Erythroblast (primary cell): ENCODE data around the gene EYA3.

Experiments
- GATA1 ChIP-seq: IDR thresholded peaks from 2 replicates; pipeline ENCODE4 v1.6.1; 2011; ENCODE audit warnings: low read depth, mild to moderate bottlenecking, control low read depth, low read length, moderate library complexity
- POLR2A ChIP-seq: IDR thresholded peaks from 2 replicates; pipeline ENCODE4 v1.6.1; 2011; ENCODE audit warnings: mild to moderate bottlenecking, low read length

DNA sequence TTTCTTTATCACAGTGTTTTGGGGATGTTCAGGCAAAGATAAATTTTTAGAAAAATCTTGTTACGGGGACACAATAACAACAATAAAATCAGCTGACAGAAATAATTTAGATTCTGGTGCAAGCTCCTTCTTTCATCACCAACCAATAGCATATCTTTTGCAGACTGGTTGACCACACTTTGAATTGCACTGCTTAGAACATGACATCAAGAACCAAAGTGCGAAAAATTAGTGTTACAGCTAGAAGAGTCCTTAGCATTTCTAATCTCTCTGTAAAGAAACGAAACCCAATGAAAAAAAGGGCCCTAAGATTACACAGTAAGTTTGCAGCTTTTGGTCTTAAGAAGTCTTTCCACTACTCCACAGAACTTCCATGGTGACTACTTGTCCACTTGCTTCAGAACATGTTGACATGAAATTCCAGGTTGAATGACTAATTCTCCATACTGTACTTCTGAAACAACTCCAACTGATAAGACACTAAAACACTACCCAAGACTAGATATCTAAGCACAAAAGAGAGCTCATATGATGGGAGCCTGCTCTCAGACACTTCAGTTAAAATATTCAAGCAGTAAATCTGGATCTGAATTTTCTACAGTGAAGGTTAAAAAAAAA, 97.4 kb downstream of the EYA3 start:
- TF ChIP-seq POLR2A (no peak), GATA1 (no peak)
